NCI-H2196 treated with DMSO at 0.1 percent for 48 hours (cell line): ENCODE measurements around the gene COX7B2.

Source experiments
- DNase-seq: peaks from one replicate; lab custom pipeline; 2025; ENCODE audit not compliant: unreplicated experiment; lab: John Stamatoyannopoulos, UW

Gene COX7B2

GRCh38 chr4:46909078-46909477, at the start of gene COX7B2:
Gene COX7B2 (minus strand): TSS chr4:46909245. CDS start chr4:46735192, 174,053 bp downstream.
- no peak for DNase-seq

DNA sequence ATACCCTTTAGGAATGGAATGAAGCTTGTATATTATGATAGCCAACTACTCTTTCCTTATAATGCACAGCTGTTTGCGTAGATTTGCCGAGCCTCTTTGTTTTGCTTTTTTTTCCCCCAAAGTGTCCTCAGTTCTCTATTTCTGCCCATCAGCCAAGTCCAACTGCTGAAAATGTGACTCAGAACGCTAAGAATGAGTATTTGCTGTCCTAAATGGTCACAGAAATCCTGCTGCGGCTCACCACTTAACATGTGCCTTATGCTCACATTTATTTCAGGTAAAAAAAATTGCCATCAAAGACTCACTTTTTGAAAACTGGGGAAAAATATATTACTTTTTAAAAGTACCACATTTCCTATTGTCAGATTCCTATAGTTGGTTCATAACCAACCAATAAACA, 47.4 kb upstream of the COX7B2 start:
- DNase-seq, result no peak

- no peak for DNase-seq
These were observed 46.6 kb upstream of the COX7B2 start for GRCh38 chr4:46955601-46956000.

DNA sequence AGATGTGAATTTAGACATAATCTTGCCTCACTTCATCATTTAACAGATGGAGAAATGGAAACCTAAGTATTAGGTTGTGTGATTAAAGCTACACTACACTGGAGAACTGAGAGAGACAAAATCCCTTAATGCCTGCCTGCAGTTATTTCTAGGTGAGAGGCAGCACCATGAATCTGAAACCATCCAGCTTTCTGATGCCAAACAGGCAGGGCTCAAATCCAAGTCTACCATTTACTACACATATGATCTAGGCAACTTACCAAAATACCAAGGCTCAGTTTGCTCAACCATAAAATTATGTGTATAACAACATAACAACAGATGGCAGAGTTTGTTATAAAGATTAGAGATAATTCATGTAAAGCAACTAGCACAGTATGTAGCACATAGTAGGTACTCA, 45.6 kb upstream of the COX7B2 start:
- DNase-seq, result no peak

GRCh38 chr4:46953564-46953963, 44.5 kb upstream of the COX7B2 start:
- DNase-seq, result no peak

DNA sequence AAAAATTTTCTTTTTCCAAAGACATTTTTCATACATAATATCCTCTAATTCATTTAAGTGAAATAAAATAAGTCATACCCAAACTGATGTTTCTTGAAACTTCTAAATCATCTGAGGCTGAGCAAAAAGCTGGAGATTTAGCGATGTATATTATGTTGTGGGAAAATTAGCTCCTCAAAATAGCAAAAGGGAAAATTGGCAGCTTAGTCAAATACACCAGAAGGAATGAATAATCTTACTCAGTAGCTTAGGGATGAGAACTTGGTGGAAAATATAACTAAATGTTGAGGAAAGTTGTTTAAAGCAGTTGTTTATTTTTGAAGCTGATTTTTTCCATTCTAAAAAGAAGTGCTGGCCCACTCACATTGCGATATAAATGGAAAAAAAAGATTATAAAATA, 43.4 kb upstream of the COX7B2 start:
- no peak for DNase-seq

DNA sequence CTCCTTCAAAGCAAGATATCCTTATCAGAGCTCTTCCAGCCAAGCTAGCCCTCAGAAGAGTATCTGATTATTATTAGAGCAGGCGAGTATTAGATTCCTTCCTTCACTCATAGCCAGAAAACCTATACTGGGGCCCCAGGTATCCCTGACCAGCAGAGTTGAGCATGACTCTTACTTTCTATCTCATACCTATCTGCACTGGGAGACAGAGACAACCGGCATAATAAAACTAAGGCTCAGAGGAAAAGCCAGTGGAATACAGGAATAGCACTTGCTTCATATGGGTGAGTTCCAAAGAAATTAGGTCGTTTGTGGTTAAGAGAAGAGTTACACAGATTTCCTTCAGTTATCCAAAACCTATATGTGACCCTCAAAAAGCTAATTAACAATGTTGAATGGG, 41.8 kb upstream of the COX7B2 start:
- no peak for DNase-seq

DNA sequence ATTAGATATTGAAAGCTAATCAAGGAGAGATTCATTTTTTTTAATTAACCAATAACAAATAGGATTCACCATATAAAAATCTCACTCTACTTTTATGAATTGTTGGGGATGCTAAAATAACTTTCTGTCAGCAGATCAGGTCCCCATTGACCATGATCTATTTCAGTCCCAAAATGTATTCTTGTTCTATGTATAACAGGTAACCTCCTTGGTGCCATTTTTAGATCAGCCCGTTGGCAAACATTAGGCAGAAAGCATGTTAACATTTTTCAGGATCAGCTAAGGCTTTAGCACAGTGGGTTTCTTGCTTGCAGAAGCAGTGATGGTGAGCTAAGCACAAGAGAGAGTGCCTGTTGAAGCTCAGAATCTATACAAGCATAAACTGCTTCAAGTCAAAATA, 40.8 kb upstream of the COX7B2 start:
- no peak for DNase-seq

DNA sequence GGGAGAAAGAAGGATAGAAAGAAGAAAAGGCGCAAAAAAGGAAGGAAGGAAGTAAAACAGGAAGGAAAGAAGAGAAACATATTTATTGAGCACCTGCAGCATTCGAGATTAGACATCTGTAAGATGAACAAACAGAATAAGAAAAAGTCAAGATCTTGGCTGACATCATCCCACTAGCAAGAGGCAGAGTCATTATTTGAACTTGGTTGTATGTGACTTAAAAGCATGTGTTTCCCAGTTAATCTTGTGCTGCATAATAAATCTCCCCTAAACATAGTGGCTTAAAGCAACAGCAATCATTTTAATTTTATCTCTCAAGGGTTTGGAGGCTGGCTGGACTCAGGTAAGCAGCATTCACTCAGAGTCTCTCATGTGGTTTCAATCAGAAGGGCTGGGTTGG, 38.5 kb upstream of the COX7B2 start:
- DNase-seq, result no peak

DNA sequence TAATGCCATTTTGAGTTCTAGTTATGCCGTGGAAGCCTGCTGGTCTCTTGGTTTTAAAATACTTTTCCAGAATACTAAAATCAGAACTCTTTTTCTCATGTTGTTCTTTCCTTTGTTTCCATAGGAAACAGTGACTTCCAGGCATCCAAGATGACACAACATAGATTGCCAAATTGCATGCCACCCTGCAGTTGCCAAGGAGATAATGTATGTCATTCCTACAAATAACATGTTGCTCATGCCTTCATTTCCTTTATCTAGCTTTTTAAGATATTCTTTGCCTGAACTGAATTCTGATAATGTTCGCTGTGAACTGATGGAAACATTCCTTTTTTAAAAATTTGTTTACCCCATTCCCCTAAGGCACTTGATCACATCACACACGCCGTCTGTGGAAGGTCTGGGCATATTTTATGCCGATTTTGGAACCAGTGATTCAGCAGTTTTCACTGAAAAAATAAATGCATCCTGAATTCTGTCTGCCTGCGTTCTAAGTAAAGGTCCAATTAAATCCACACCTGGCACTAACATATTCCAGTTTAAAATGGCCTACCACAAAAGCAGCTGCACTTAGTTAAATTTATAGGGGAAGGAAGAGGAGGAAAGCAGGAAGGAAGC, 38.0 kb upstream of the COX7B2 start:
- no peak for DNase-seq

- no peak for DNase-seq
These were observed 36.0 kb upstream of the COX7B2 start for GRCh38 chr4:46945062-46945461.

DNA sequence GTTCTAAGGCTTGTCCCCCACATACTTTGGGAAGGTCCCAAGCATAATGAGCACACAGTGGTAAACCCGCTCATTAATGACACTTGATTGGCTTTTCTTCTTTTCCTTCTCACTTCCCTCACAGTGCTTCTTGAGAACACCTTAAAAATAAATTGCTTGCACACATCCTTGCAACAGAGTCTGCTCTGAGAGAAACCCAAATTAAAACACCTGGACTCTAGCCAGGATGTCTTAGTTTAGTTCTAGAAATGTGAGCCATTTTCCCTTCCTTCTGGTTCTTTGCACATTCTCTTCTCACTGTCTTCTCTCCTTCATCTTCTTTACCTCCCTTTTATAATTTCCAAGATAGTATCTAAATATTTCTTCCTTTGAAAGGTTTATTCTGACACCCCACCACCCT, 35.3 kb upstream of the COX7B2 start:
- no peak for DNase-seq

DNA sequence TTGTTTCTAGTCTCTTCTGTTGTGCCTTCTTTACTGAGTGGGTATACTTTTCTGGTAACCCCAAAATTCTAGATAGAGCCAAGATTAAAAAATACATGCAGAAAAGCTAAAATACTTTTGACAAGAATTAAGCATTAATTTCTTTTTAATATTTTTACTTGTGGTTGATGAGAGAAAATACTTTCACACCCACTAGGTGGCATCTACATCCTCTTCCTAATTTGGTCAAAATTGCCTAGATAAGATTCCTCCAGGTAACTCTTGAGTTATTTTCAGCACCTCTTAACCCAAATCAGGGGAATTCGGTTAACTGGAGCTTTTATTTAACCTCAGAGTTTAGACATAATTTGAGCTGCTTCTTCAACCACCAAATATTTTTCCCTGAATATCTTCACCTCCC, 28.4 kb upstream of the COX7B2 start:
- no peak for DNase-seq

GRCh38 chr4:46934726-46935125, 25.7 kb upstream of the COX7B2 start:
- DNase-seq, result no peak

DNA sequence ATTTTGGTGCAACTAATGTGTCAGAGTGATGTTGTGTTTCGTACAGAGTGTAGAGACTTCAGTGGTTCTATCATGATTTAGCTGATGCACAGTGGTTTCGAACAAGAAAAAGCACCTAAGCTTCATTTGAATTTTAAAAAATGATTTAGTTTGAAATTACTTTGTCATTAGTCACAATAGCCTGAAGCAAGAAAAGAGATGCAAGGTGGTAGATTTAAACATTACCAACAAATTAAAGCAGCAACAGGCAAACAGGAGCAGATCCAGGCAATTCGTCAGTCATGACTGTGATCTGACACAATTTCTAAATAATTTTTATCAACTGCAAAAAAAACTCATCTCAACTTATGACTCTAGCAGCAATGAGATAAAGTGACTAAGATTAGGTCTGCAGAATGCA, 24.6 kb upstream of the COX7B2 start:
- no peak for DNase-seq

- DNase-seq, result no peak
These were observed 22.9 kb upstream of the COX7B2 start for GRCh38 chr4:46931981-46932380.

DNA sequence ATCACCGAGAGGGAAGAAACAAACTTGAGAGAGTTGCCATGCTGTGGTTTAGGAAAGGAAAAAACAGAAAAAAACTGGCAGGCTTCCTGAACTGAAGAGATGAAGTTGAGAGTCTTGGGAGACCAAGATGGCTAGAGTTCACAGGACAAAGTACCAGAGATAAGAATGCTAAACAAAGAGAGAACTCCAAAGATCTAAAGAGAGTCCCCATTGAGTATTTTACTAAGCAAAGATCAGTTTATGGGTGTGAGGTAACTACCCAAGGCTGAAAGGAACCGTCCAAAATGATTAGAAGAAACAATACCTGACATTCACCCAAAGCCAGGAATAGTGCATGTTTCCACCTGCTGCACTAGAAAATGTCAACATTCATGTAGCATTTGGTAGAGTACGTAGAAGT, 21.8 kb upstream of the COX7B2 start:
- DNase-seq, result no peak

GRCh38 chr4:46927201-46927600, 18.2 kb upstream of the COX7B2 start:
- no peak for DNase-seq

GRCh38 chr4:46924789-46925529, 15.9 kb upstream of the COX7B2 start:
- no peak for DNase-seq

- no peak for DNase-seq
These were observed 13.2 kb upstream of the COX7B2 start for GRCh38 chr4:46922205-46922604.

GRCh38 chr4:46908148-46908547, 897 bp downstream of the COX7B2 start:
- DNase-seq, result no peak

GRCh38 chr4:46900082-46900481, 9.0 kb downstream of the COX7B2 start:
- DNase-seq, result no peak

GRCh38 chr4:46894826-46895225, 14.2 kb downstream of the COX7B2 start:
- DNase-seq, result no peak
